Measurements from ENCODE around the gene GPR17. TPM values are rescaled to one million over a fixed set of nuclear protein-coding genes. Genes with fewer than 3 reads are reported as not detected.

Gene GPR17
- total and polyA plus RNA-seq, 4 donors, result 0.03 to 0.14 (median 0.07) TPM; not detected in 1

- peak overlapping the region; percentile 21 to 61 for H3K27ac ChIP-seq (ENCODE audit: low read depth in 1 of 2, low read length in 2 of 2)
- 79% methylated on average over 14 of the region's 14 CpGs for WGBS
- H3K4me1 ChIP-seq (ENCODE audit: control insufficient read depth in 4 of 4, insufficient read depth in 4 of 4, low read length in 3 of 4), result peaks cover 18 to 32% (median 25%) of the 10 kb centered on the region in 4 donors
- H3K9ac ChIP-seq (ENCODE audit: low read depth in 1 of 2, low read length in 2 of 2), result no peak overlapping the region
- peak; percentile 70 for TF ChIP-seq SP1 (IDR thresholded peaks at IDR 0.05)
- TF ChIP-seq NR2F2 (IDR thresholded peaks at IDR 0.05), result peak; percentile 93
- no peak for TF ChIP-seq JUND (IDR thresholded peaks at IDR 0.05)
- no peak for TF ChIP-seq HNF4G (IDR thresholded peaks at IDR 0.05)
- TF ChIP-seq RXRA (IDR thresholded peaks at IDR 0.05), result peak; percentile 27 to 47
- H3K36me3 ChIP-seq (ENCODE audit: control insufficient read depth in 4 of 4, insufficient read depth in 3 of 4, low read depth in 1 of 4, low read length in 3 of 4), result peaks cover 0 to 7% (median 0%) of the 10 kb centered on the region in 4 donors
- no peak overlapping the region for H3K4me3 ChIP-seq (ENCODE audit: low read depth in 1 of 3, low read length in 3 of 3)
- no peaks in the 10 kb centered on the region for H3K27me3 ChIP-seq (ENCODE audit: control insufficient read depth in 4 of 4, insufficient read depth in 4 of 4, low read length in 3 of 4)
- no peaks in the 10 kb centered on the region for H3K9me3 ChIP-seq (ENCODE audit: control insufficient read depth in 4 of 4, low read length in 3 of 4)
- no peak for DNase-seq (ENCODE audit: low spot score)
Measured at GRCh38 chr2:127659408-127660290, 13.7 kb downstream of the GPR17 start.

- Histone ChIP-seq H3K4me1 (ENCODE audit: control insufficient read depth in 4 of 4, insufficient read depth in 4 of 4, low read length in 3 of 4) (peaks cover 21 to 38% (median 30%) of the 10 kb centered on the region in 4 donors), H3K9ac (ENCODE audit: low read depth in 1 of 2, low read length in 2 of 2) (no peak overlapping the region), H3K9me3 (ENCODE audit: control insufficient read depth in 4 of 4, low read length in 3 of 4) (no peaks in the 10 kb centered on the region), H3K36me3 (ENCODE audit: control insufficient read depth in 4 of 4, insufficient read depth in 3 of 4, low read depth in 1 of 4, low read length in 3 of 4) (peaks cover 0 to 4% (median 0%) of the 10 kb centered on the region in 4 donors), H3K27ac (ENCODE audit: low read depth in 1 of 2, low read length in 2 of 2) (no peak overlapping the region), H3K27me3 (ENCODE audit: control insufficient read depth in 4 of 4, insufficient read depth in 4 of 4, low read length in 3 of 4) (no peaks in the 10 kb centered on the region), H3K4me3 (ENCODE audit: low read depth in 1 of 3, low read length in 3 of 3) (no peak overlapping the region)
- 96% methylated on average over 10 of the region's 10 CpGs for WGBS
- no peak for DNase-seq (ENCODE audit: low spot score)
- TF ChIP-seq ZBTB33 (IDR thresholded peaks at IDR 0.05) (no peak), ATF3 (IDR thresholded peaks at IDR 0.05) (no peak), HNF4G (IDR thresholded peaks at IDR 0.05) (no peak), EGR1 (IDR thresholded peaks at IDR 0.05; ENCODE audit: low read depth in 2 of 2) (no peak), RAD21 (IDR thresholded peaks at IDR 0.05) (no peak), TAF1 (conservative IDR thresholded peaks at IDR 0.05) (no peak), JUND (IDR thresholded peaks at IDR 0.05) (no peak), YY1 (IDR thresholded peaks at IDR 0.05) (no peak), GABPA (IDR thresholded peaks at IDR 0.05 in 1 of 2, conservative IDR thresholded peaks at IDR 0.05 in 1 of 2) (no peak), CTCF (IDR thresholded peaks at IDR 0.05; ENCODE audit: low read depth, low read length, missing input control) (no peak), FOXA1 (IDR thresholded peaks at IDR 0.05) (no peak), MAX (IDR thresholded peaks at IDR 0.05) (no peak), HNF4A (conservative IDR thresholded peaks at IDR 0.05) (no peak)
Measured at GRCh38 chr2:127660291-127660578, 14.3 kb downstream of the GPR17 start.

Data from liver (tissue), 9 donors.